IMR-90 (cell line): ENCODE measurements around the gene CD7. TPM values are rescaled to one million over a fixed set of nuclear protein-coding genes. Genes with fewer than 3 reads are reported as not detected.

Source experiments
- ATAC-seq: fragments of 200-7000 bp; cut with Tn5 transposase; 2 replicates; pipeline ENCODE4 v1.9.1; 2020; ENCODE audit warnings: low read depth, mild to moderate bottlenecking, moderate library complexity
- BruUV-seq: library from RNA; stranded (reverse); fragments of 400-500 nt; replicated peaks from 2 replicates; lab custom pipeline; 2021; lab: Mats Ljungman, UMichigan
- CTCF ChIA-PET: fragments of 300-600 bp; formaldehyde crosslinking; extraction: SDS; loops from one replicate; lab custom pipeline; 2021; ENCODE audit warnings: antibody characterized with exemption; lab: Yijun Ruan, JAX
- POLR2A ChIA-PET: fragments of 300-600 bp; sonication (Branson Sonifier 250); formaldehyde crosslinking; loops from one replicate; lab custom pipeline; 2022; ENCODE audit warnings: antibody characterized with exemption; ENCODE audit not compliant: unreplicated experiment; lab: Charles Lee
- DNase-seq: peaks from one replicate; pipeline ENCODE4 v3.0.0; 2013
- H2AFZ ChIP-seq: replicated peaks from 2 replicates; pipeline ENCODE3; 2013; ENCODE audit warnings: low read length, mild to moderate bottlenecking; ENCODE audit not compliant: poor library complexity
- H2AK5ac ChIP-seq: 2 replicates; pipeline ENCODE4 v1.6.1; 2013; ENCODE audit warnings: low read depth, low read length, inconsistent platforms
- H2AK9ac ChIP-seq: replicated peaks from 2 replicates; pipeline ENCODE3; 2013; ENCODE audit warnings: mild to moderate bottlenecking, low read depth, low read length, moderate library complexity; ENCODE audit not compliant: poor library complexity
- H2BK120ac ChIP-seq: 2 replicates; pipeline ENCODE4 v1.6.1; 2013; ENCODE audit warnings: low read depth, low read length, inconsistent platforms
- H2BK15ac ChIP-seq: 3 replicates; pipeline ENCODE4 v1.6.1; 2013; ENCODE audit warnings: low read depth, low read length, inconsistent platforms
- H2BK20ac ChIP-seq: 2 replicates; pipeline ENCODE4 v1.6.1; 2013; ENCODE audit warnings: low read depth, mild to moderate bottlenecking, inconsistent platforms, low read length, moderate library complexity
- H2BK5ac ChIP-seq: 2 replicates; pipeline ENCODE4 v1.6.1; 2013; ENCODE audit warnings: mild to moderate bottlenecking, low read depth, low read length, inconsistent platforms; ENCODE audit not compliant: poor library complexity, severe bottlenecking
- H3K14ac ChIP-seq: replicated peaks from 2 replicates; pipeline ENCODE4 v1.6.1; 2013; ENCODE audit warnings: low read depth, low read length, inconsistent platforms
- H3K18ac ChIP-seq: 2 replicates; pipeline ENCODE4 v1.6.1; 2013; ENCODE audit warnings: low read depth, low read length, control low read depth
- H3K23ac ChIP-seq: 2 replicates; pipeline ENCODE4 v1.6.1; 2013; ENCODE audit warnings: low read depth, low read length, inconsistent platforms
- H3K27ac ChIP-seq: 2 replicates; pipeline ENCODE4 v1.5.1; 2013; ENCODE audit warnings: mild to moderate bottlenecking, control low read depth, low read length; ENCODE audit not compliant: insufficient read depth
- H3K27me3 ChIP-seq: 2 replicates; pipeline ENCODE4 v1.6.1; 2013; ENCODE audit warnings: low read length; ENCODE audit not compliant: control insufficient read depth, insufficient read depth
- H3K36me3 ChIP-seq: 2 replicates; pipeline ENCODE4 v1.6.1; 2013; ENCODE audit warnings: low read length, mixed read lengths; ENCODE audit not compliant: control insufficient read depth, insufficient read depth
- H3K4ac ChIP-seq: 2 replicates; pipeline ENCODE4 v1.6.1; 2013; ENCODE audit warnings: low read depth, low read length, inconsistent platforms
- H3K4me1 ChIP-seq: 2 replicates; pipeline ENCODE4 v1.6.1; 2013; ENCODE audit warnings: low read length, mixed read lengths; ENCODE audit not compliant: control insufficient read depth, insufficient read depth
- H3K4me2 ChIP-seq: 2 replicates; pipeline ENCODE4 v1.6.1; 2013; ENCODE audit warnings: low read depth, mild to moderate bottlenecking, control low read depth, low read length, moderate library complexity
- H3K4me3 ChIP-seq: 2 replicates; pipeline ENCODE4 v1.5.1; 2013; ENCODE audit warnings: low read depth, mild to moderate bottlenecking, control low read depth, low read length, moderate library complexity; ENCODE audit not compliant: insufficient read depth
- H3K56ac ChIP-seq: 2 replicates; pipeline ENCODE4 v1.6.1; 2013; ENCODE audit warnings: low read length, inconsistent platforms; ENCODE audit not compliant: insufficient read depth; ENCODE audit errors: extremely low read depth
- H3K79me1 ChIP-seq, 2 experiments: 2 replicates each; pipeline ENCODE4 v1.6.1; 2013; ENCODE audit warnings: low read length in 2 of 2, inconsistent platforms in 1 of 2, low read depth in 1 of 2
- H3K9ac ChIP-seq: 2 replicates; pipeline ENCODE4 v1.6.1; 2013; ENCODE audit warnings: low read depth, low read length, control low read depth
- H3K9me1 ChIP-seq: 2 replicates; pipeline ENCODE4 v1.6.1; 2013; ENCODE audit warnings: low read length, inconsistent platforms; ENCODE audit not compliant: insufficient read depth
- H3K9me3 ChIP-seq: 2 replicates; pipeline ENCODE4 v1.6.1; 2013; ENCODE audit warnings: low read length; ENCODE audit not compliant: control insufficient read depth, insufficient read depth
- H4K20me1 ChIP-seq: 2 replicates; pipeline ENCODE4 v1.6.1; 2013; ENCODE audit warnings: low read length, inconsistent platforms; ENCODE audit not compliant: insufficient read depth
- H4K5ac ChIP-seq: 2 replicates; pipeline ENCODE4 v1.6.1; 2013; ENCODE audit warnings: mild to moderate bottlenecking, low read depth, low read length, control low read depth
- H4K8ac ChIP-seq, 2 experiments: 2 replicates each; pipeline ENCODE4 v1.6.1; 2013; ENCODE audit warnings: low read depth in 2 of 2, low read length in 2 of 2, control low read depth in 1 of 2, inconsistent platforms in 1 of 2
- H4K91ac ChIP-seq: 2 replicates; pipeline ENCODE4 v1.6.1; 2013; ENCODE audit warnings: low read depth, low read length, inconsistent platforms; ENCODE audit not compliant: insufficient read depth
- BHLHE40 ChIP-seq: fragments of 150-350 bp; IDR thresholded peaks from 2 replicates; pipeline ENCODE4 v1.6.1; 2016; ENCODE audit warnings: mild to moderate bottlenecking, low read depth, low read length
- CEBPB ChIP-seq: IDR thresholded peaks from 2 replicates; pipeline ENCODE4 v1.6.1; 2012; ENCODE audit warnings: low read depth, low read length, improper control_type of control experiment
- CHD1 ChIP-seq: IDR thresholded peaks from 2 replicates; pipeline ENCODE4 v1.6.1; 2012; ENCODE audit warnings: low read depth, low read length, improper control_type of control experiment
- RFX5 ChIP-seq: IDR thresholded peaks from 2 replicates; pipeline ENCODE4 v1.8.0; 2012; ENCODE audit warnings: low read depth, mild to moderate bottlenecking, low read length, moderate library complexity
- WGBS, 2 experiments: methylation state at CpG; one replicate each; pipeline versions ENCODE4 v1.1.5 to v1.1.7; 2013; ENCODE audit warnings: missing lambda C conversion rate in 2 of 2; ENCODE audit not compliant: insufficient read length in 1 of 2; ENCODE audit errors: extremely low coverage in 2 of 2; 5-methylcytosine and 5-hydroxymethylcytosine counted together
- dilution Hi-C: fragments of 300-500 bp; cut with HindIII; formaldehyde crosslinking; loops from one replicate; pipeline ENCODE4 v1.14.3; 2018; ENCODE audit warnings: low sequenced_read_pairs; ENCODE audit not compliant: unreplicated experiment
- in situ Hi-C: fragments of 300-500 bp; cut with MboI; formaldehyde crosslinking; loops from 3 replicates; pipeline ENCODE4 v1.14.3; 2019; ENCODE audit warnings: low sequenced_read_pairs, inconsistent platforms, mixed read lengths
- intact Hi-C: fragments of 100-400 bp; cut with micrococcal nuclease; formaldehyde crosslinking; loops from 2 replicates; pipeline ENCODE4 v1.10.0; 2022
- polyA plus RNA-seq, 3 experiments: library from polyadenylated mRNA; depleted of rRNA; stranded (reverse); fragments of >200 nt; gene quantifications; 2 replicates each; pipeline ENCODE4 v1.2.3, GENCODE V29; 2012; ENCODE audit warnings: low replicate concordance in 1 of 3
- total RNA-seq: library from RNA; depleted of rRNA; stranded (reverse); fragments of >200 nt; gene quantifications from 2 replicates; pipeline ENCODE4 v1.2.3, GENCODE V29; 2012

CD7 gene
- total and polyA plus RNA-seq, 2 of the 4 experiments (the other 2 are of a cell fraction), result not detected

DNA sequence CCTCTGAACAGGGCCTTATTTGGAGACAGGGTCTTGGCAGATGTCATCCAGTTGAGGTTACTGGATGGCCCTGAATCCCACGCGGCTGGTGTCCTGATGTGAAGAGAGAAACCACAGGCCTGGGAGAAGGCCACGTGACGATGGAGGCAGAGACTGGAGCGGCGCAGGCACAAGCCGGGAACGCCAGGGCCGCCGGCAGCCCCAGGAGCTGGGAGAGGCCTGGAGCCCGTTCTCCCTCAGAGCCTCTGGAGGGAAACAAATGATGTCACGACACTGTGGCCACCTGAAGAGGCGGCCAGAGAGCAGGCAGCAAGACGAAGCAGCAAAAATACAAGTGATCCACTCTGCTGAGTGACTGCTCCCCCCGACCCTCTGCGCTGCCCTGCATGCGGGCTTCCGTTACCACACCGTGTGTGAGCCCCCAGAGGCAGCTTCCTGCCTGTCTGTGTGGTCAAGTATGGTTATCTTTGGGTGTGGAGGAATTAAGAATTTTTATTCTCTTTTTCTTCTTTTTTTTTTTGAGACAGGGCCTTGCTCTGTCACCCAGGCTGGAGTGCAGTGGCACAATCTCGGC lies 11.6 kb downstream of the CD7 start:
- in situ Hi-C loops, result no loop called here
- Histone ChIP-seq H2AFZ (no peak overlapping the region), H4K8ac (no peak overlapping the region), H2BK120ac (no peak overlapping the region), H3K4ac (no peak overlapping the region), H4K5ac (no peak overlapping the region), H3K9me1 (no peaks in the 10 kb centered on the region), H4K20me1 (0 out of 2 replicates have a peak, but pooled peaks cover 4% of the 10 kb centered on the region), H3K4me3 (no peak overlapping the region), H3K79me1 (no peaks in the 10 kb centered on the region), H2BK5ac (no peak overlapping the region), H3K4me2 (no peak overlapping the region), H2AK5ac (no peak overlapping the region), H3K4me1 (peaks cover 3% of the 10 kb centered on the region; the same call in 1 of the 2 replicates), H3K18ac (no peak overlapping the region), H3K23ac (no peak overlapping the region), H3K27ac (no peak overlapping the region), H3K9ac (no peak overlapping the region), H3K36me3 (no peaks in the 10 kb centered on the region), H2AK9ac (no peak overlapping the region), H3K14ac (no peak overlapping the region), H3K9me3 (no peaks in the 10 kb centered on the region), H2BK15ac (no peak overlapping the region), H4K91ac (no peak overlapping the region), H2BK20ac (no peak overlapping the region), H3K27me3 (peaks cover 22% of the 10 kb centered on the region), H3K56ac (no peak overlapping the region)
- ChIA-PET CTCF (no interaction called here), POLR2A (no interaction called here)
- DNase-seq (no peak), ATAC-seq (no peak)
- intact Hi-C loops, result no loop called here
- no TSS peak for BruUV-seq
- WGBS, 2 experiments, result 85% methylated on average over 13 of the region's 20 CpGs; no CpG with 5 or more reads in 1 of the 2 experiments
- dilution Hi-C loops, result no loop called here
- TF ChIP-seq CHD1 (no peak), BHLHE40 (no peak), CEBPB (no peak), RFX5 (no peak)
